Chondrocyte (in vitro differentiated cells): ENCODE results near the gene ZFP90. TPM values are rescaled to one million over a fixed set of nuclear protein-coding genes. Genes with fewer than 3 reads are reported as not detected.

ENCODE experiments used
- DNase-seq: peaks from one replicate; pipeline ENCODE4 v3.0.0; 2021; ENCODE audit warnings: mixed read lengths, low spot score
- H3K27ac Mint-ChIP-seq: one replicate; pipeline ENCODE4 v1.8.0; 2021; ENCODE audit warnings: mild to moderate bottlenecking, moderate library complexity, mixed read lengths; ENCODE audit not compliant: unreplicated experiment
- H3K27me3 Mint-ChIP-seq: 2 replicates; pipeline ENCODE4 v1.8.0; 2021; ENCODE audit warnings: low read depth, mixed read lengths
- H3K36me3 Mint-ChIP-seq: 2 replicates; pipeline ENCODE4 v1.8.0; 2021; ENCODE audit warnings: low read depth, mixed read lengths
- H3K4me1 Mint-ChIP-seq: 2 replicates; pipeline ENCODE4 v1.8.0; 2021; ENCODE audit warnings: low read depth, mild to moderate bottlenecking, mixed read lengths
- H3K4me3 Mint-ChIP-seq: one replicate; pipeline ENCODE4 v1.8.0; 2021; ENCODE audit warnings: mild to moderate bottlenecking, moderate library complexity, mixed read lengths; ENCODE audit not compliant: unreplicated experiment
- H3K9me3 Mint-ChIP-seq: 2 replicates; pipeline ENCODE4 v1.8.0; 2021; ENCODE audit warnings: low read depth, mixed read lengths
- CTCF ChIP-seq: fragments of 200-600 bp; sonication (generic); IDR thresholded peaks from 2 replicates; pipeline ENCODE4 v1.5.0; 2021; ENCODE audit warnings: antibody characterized with exemption, mild to moderate bottlenecking, moderate library complexity
- total RNA-seq: library from RNA; stranded (reverse); gene quantifications from 3 replicates; pipeline ENCODE4 v1.2.1, GENCODE V29; 2021

Gene ZFP90
- total RNA-seq, 1 donor from 2014 or later, result 29.7 TPM

DNA sequence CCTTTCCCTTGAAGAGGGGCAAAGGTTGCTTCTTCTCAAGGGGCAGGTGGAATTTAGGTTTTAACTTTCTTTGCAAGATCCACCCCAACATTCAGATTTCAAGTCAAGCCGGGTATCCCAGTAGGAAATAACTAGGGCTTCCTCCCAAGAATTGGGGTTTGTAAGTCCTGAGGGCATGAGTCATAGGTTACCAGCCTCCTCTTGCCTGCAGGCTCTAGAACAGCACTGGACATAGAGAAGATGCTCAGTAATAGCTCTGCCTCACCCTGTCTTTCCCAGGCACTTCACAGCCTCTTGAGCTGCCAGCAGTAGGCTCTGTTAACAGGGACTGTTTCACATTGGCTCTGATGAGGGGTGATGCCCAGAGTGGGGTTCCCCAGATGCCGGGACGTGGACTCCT, 35.8 kb upstream of the ZFP90 start:
- peaks cover 6% of the 10 kb centered on the region for H3K27me3 Mint-ChIP-seq
- peaks cover 9% of the 10 kb centered on the region for H3K4me1 Mint-ChIP-seq
- no peak for DNase-seq
- H3K27ac Mint-ChIP-seq, result no peak overlapping the region
- TF ChIP-seq CTCF, result no peak
- no peak overlapping the region for H3K4me3 Mint-ChIP-seq
- H3K36me3 Mint-ChIP-seq, result no peaks in the 10 kb centered on the region
- H3K9me3 Mint-ChIP-seq, result no peaks in the 10 kb centered on the region

GRCh38 chr16:68504066-68504465, 35.0 kb upstream of the ZFP90 start:
- no peak overlapping the region for H3K27ac Mint-ChIP-seq
- no peak for DNase-seq
- no peaks in the 10 kb centered on the region for H3K9me3 Mint-ChIP-seq
- no peaks in the 10 kb centered on the region for H3K36me3 Mint-ChIP-seq
- H3K4me3 Mint-ChIP-seq, result no peak overlapping the region
- TF ChIP-seq CTCF, result no peak
- H3K4me1 Mint-ChIP-seq, result peaks cover 9% of the 10 kb centered on the region
- peaks cover 11% of the 10 kb centered on the region for H3K27me3 Mint-ChIP-seq

DNA sequence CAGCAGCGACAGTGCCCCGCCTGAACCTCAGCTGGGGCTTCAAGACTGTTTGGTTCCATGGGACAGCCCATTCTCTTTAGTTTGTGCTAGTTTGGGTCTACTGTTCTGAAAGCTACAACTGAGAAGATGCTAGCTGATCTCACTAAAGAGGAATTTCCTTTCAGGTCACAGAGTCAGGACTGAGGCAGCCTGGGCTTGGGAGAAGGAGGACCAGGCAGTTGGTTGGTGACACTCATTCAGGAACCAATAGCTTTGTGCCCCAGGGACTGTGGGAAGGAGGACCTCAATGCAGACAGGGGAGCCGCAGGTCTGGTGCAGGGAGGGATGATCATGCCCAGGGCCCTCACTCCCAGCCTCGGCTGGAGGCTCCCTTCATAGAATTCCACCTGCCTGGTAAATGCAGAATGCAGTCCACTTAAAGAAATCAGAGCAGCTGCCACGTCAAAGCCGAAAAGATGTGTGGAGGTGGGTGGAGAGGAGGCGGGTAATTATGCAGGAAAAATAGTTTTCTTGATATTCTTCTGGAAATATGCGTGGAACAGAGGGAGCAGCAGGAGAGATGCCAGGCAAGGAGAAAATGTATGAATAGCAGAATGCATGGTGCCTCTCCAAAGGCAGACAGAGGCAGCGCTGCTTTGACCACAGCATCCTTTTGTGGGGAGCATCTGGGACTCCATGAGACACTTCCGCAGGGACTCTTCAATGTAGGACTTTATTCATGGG, 32.6 kb upstream of the ZFP90 start:
- Mint-ChIP-seq H3K4me3 (no peak overlapping the region), H3K4me1 (peaks cover 9% of the 10 kb centered on the region), H3K9me3 (no peaks in the 10 kb centered on the region), H3K36me3 (no peaks in the 10 kb centered on the region), H3K27me3 (peaks cover 18% of the 10 kb centered on the region), H3K27ac (peak overlapping the region; percentile 22)
- no peak for TF ChIP-seq CTCF
- no peak for DNase-seq

GRCh38 chr16:68508013-68508412, 31.1 kb upstream of the ZFP90 start:
- no peaks in the 10 kb centered on the region for H3K36me3 Mint-ChIP-seq
- no peak for TF ChIP-seq CTCF
- H3K4me3 Mint-ChIP-seq, result no peak overlapping the region
- peaks cover 9% of the 10 kb centered on the region for H3K4me1 Mint-ChIP-seq
- peaks cover 18% of the 10 kb centered on the region for H3K27me3 Mint-ChIP-seq
- no peak for DNase-seq
- no peaks in the 10 kb centered on the region for H3K9me3 Mint-ChIP-seq
- no peak overlapping the region for H3K27ac Mint-ChIP-seq

DNA sequence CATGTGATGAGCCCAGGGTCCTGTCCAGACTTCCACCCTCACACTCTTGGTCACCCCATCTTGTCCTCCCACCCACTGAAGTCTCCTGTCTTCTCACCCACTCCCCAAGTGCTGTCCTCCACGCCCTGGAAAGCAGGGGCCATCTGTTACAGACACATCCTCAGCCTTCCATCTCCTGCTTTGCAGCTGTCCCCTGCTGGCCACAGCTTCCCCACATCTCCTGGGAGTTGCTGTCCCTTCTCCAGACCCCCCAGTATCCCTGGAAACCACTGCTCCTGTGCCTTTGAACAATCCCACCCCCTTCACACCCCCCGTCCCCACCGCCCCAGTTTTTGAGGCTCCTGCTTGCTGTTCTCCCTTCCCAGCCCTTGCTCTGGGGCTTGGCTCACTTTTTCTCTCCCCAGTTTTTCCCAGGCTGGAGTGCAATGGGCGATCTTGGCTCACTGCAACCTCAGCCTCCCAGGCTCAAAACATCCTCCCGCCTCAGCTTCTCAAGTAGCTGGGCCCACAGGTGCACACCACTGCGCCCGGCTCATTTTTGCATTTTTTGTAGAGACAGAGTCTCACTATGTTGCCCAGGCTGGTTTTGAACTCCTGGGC, 30.4 kb upstream of the ZFP90 start:
- peak; percentile 55 for DNase-seq
- Mint-ChIP-seq H3K4me1 (peaks cover 9% of the 10 kb centered on the region), H3K27ac (no peak overlapping the region), H3K9me3 (no peaks in the 10 kb centered on the region), H3K36me3 (no peaks in the 10 kb centered on the region), H3K4me3 (no peak overlapping the region), H3K27me3 (peaks cover 16% of the 10 kb centered on the region)
- no peak for TF ChIP-seq CTCF
